Activated CD4-positive, alpha-beta T cell treated with anti-CD3 and anti-CD28 coated beads, Interleukin-2, Interleukin-6, amounts not matched to agents 100 ng/mL and 50 ng/mL, durations not matched to agents 16 hours and 8 hours (primary cell): ENCODE results near the gene VWF.
"Not testable (repeated sequence)": the region's sequence is repeated elsewhere in the genome, so short reads cannot be mapped to it uniquely, and the experiment has no call there.

ENCODE experiments used
- DNase-seq: peaks from one replicate; pipeline ENCODE4 v3.0.0-alpha.2; 2020

Gene VWF

GRCh38 chr12:6143303-6143675, 18.8 kb upstream of the VWF start:
- DNase-seq: no peak

- DNase-seq: not testable (repeated sequence)
These were observed 18.2 kb upstream of the VWF start for GRCh38 chr12:6142368-6143302.

- DNase-seq: not testable (repeated sequence)
These were observed 17.4 kb upstream of the VWF start for GRCh38 chr12:6141731-6142367.

- peak; percentile 16 for DNase-seq
These were observed 16.4 kb upstream of the VWF start for GRCh38 chr12:6140651-6141447.

- DNase-seq: no peak
These were observed 10.6 kb upstream of the VWF start for GRCh38 chr12:6135071-6135470.

- DNase-seq: no peak
These were observed 9.2 kb upstream of the VWF start for GRCh38 chr12:6133642-6134041.

- no peak for DNase-seq
These were observed 8.0 kb upstream of the VWF start for GRCh38 chr12:6132496-6132895.

GRCh38 chr12:6125310-6125608, 789 bp upstream of the VWF start:
- no peak for DNase-seq

- DNase-seq: no peak
These were observed 1.2 kb downstream of the VWF start for GRCh38 chr12:6123258-6123657.

GRCh38 chr12:6122201-6122600, 2.3 kb downstream of the VWF start:
- DNase-seq: no peak

- no peak for DNase-seq
These were observed 3.5 kb downstream of the VWF start for GRCh38 chr12:6120796-6121473.

GRCh38 chr12:6118891-6119568, 5.4 kb downstream of the VWF start:
- DNase-seq: no peak

GRCh38 chr12:6116471-6117021, 7.9 kb downstream of the VWF start:
- no peak for DNase-seq

- DNase-seq: peak; percentile 11
These were observed 9.1 kb downstream of the VWF start for GRCh38 chr12:6115389-6115788.

- no peak for DNase-seq
These were observed 10.0 kb downstream of the VWF start for GRCh38 chr12:6114476-6114870.

GRCh38 chr12:6113691-6114475, 10.6 kb downstream of the VWF start:
- DNase-seq: no peak

GRCh38 chr12:6112004-6112403, 12.5 kb downstream of the VWF start:
- DNase-seq: no peak

- DNase-seq: no peak
These were observed 14.5 kb downstream of the VWF start for GRCh38 chr12:6110006-6110405.

- DNase-seq: no peak
These were observed 18.3 kb downstream of the VWF start for GRCh38 chr12:6106218-6106617.

GRCh38 chr12:6104842-6105241, 19.6 kb downstream of the VWF start:
- no peak for DNase-seq

GRCh38 chr12:6104027-6104426, 20.4 kb downstream of the VWF start:
- no peak for DNase-seq
